Left lung (tissue), 10 donors: ENCODE measurements around the gene GLTPD2. TPM values are rescaled to one million over a fixed set of nuclear protein-coding genes. Genes with fewer than 3 reads are reported as not detected.

Source experiments
- ATAC-seq: fragments of 200-7000 bp; cut with Tn5 transposase; one replicate; pipeline ENCODE4 v1.9.1; 2020; ENCODE audit warnings: moderate library complexity
- DNase-seq, 4 donors: peaks; one replicate each; pipeline ENCODE4 v3.0.0-alpha.2; 2013 to 2020
- H3K27ac ChIP-seq, 2 donors: fragments of 200-600 bp; sonication (generic) in 1 of 2; one replicate each; pipeline versions ENCODE4 v1.5.0 to v1.8.0; 2020 to 2021
- H3K27me3 ChIP-seq, 2 donors: fragments of 200-600 bp; sonication (generic) in 1 of 2; one replicate each; pipeline versions ENCODE4 v1.5.0 to v1.8.0; 2020 to 2021
- H3K36me3 ChIP-seq, 2 donors: fragments of 200-600 bp; sonication (generic) in 1 of 2; one replicate each; pipeline versions ENCODE4 v1.5.0 to v1.8.0; 2020 to 2021
- H3K4me1 ChIP-seq, 2 donors: fragments of 200-600 bp; one replicate each; pipeline ENCODE4 v1.8.0; 2021
- H3K4me3 ChIP-seq, 2 donors: fragments of 200-600 bp; sonication (generic) in 1 of 2; one replicate each; pipeline versions ENCODE4 v1.5.0 to v1.8.0; 2020 to 2021; ENCODE audit warnings: mild to moderate bottlenecking in 1 of 2
- H3K9me3 ChIP-seq, 2 donors: fragments of 200-600 bp; sonication (generic) in 1 of 2; one replicate each; pipeline versions ENCODE4 v1.5.0 to v1.8.0; 2020 to 2021
- CTCF ChIP-seq, 2 donors: fragments of 200-600 bp; sonication (generic) in 1 of 2; IDR thresholded peaks; one replicate each; pipeline versions ENCODE4 v1.5.0 to v1.8.0; 2021; ENCODE audit warnings: antibody characterized with exemption in 2 of 2
- intact Hi-C, 2 donors: fragments of 100-400 bp; cut with DNase I; formaldehyde crosslinking; loops; one replicate each; pipeline versions ENCODE4 v1.11.2 to v1.14.2; 2022
- polyA plus RNA-seq, 6 donors: library from polyadenylated mRNA; unstranded; fragments of 120-200 nt; gene quantifications; one replicate each; pipeline ENCODE4 v1.2.1, GENCODE V29; 2013; ENCODE audit not compliant: insufficient read length in 6 of 6
- total RNA-seq, 2 donors: library from RNA; stranded (reverse); fragmentation: NEBNext Ultra II Directional; extraction: Animal tissue kit (Norgen Biotek cat#: 25700); gene quantifications; one replicate each; pipeline ENCODE4 v1.2.1, GENCODE V29; 2021
- donor health status: DM: no; HTN: yes; CAD: no.
- donor health status: DM: no; HTN: no; CAD: no.

The GLTPD2 gene
- total and polyA plus RNA-seq, 8 donors = 0.59 to 1.5 (median 0.99) TPM; not detected in 2

GRCh38 chr17:4796552-4796920 is 7.8 kb downstream of the GLTPD2 start:
- intact Hi-C loops = no loop called here
- H3K27ac ChIP-seq = peak overlapping the region; percentile 57 to 66
- peak; percentile 48 for ATAC-seq
- no peaks in the 10 kb centered on the region for H3K9me3 ChIP-seq
- no peak for DNase-seq
- peaks cover 7 to 12% of the 10 kb centered on the region in 2 donors for H3K4me1 ChIP-seq
- H3K4me3 ChIP-seq = peak overlapping the region; percentile 60 to 89
- peaks cover 0 to 27% of the 10 kb centered on the region in 2 donors for H3K36me3 ChIP-seq
- TF ChIP-seq CTCF (IDR thresholded peaks at IDR 0.05) = no peak
- peaks cover 0 to 10% of the 10 kb centered on the region in 2 donors for H3K27me3 ChIP-seq

DNA sequence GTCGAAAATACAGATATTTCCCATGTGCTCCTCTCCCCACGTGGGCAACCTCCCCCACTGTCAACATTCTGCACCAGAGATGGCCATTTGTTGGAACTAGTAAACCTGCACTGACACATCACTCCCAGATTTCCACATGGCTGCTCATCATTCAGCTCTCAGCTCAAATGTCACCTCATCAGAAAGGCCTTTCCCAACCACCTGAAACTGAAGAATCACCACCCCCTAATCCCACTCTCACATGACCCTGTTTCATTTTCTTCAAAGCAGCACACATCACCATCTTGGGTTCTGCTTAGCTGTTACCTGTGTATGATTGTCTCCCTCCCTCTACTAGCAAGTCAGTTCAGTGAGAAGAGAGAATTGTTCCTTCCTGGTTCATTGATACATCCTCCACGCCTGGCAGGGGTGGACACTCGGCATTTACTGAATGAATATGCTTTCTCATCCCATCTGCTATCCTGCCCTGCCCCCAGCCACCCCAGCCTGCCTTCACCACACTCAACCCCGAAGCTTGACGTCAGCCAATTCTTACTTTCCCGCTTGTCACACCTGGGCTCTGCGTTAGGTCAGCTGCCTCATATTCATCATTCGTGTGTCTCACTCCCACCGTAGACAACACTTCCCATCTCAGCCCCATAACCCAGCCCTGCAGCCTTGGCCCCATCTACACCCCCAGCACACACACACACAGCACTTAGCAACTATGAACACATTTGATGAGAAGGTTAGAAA is 11.9 kb downstream of the GLTPD2 start:
- ATAC-seq (no peak), DNase-seq (no peak)
- Histone ChIP-seq H3K27me3 (peaks cover 0 to 8% of the 10 kb centered on the region in 2 donors), H3K36me3 (peaks cover 0 to 27% of the 10 kb centered on the region in 2 donors), H3K9me3 (no peaks in the 10 kb centered on the region), H3K4me1 (peaks cover 7 to 12% of the 10 kb centered on the region in 2 donors), H3K27ac (no peak overlapping the region), H3K4me3 (no peak overlapping the region)
- intact Hi-C loops = no loop called here
- no peak for TF ChIP-seq CTCF (IDR thresholded peaks at IDR 0.05)

- ATAC-seq (no peak), DNase-seq (no peak)
- intact Hi-C loops = no loop called here
- no peak for TF ChIP-seq CTCF (IDR thresholded peaks at IDR 0.05)
- Histone ChIP-seq H3K4me1 (peaks cover 0 to 12% of the 10 kb centered on the region in 2 donors), H3K36me3 (peaks cover 0 to 27% of the 10 kb centered on the region in 2 donors), H3K9me3 (no peaks in the 10 kb centered on the region), H3K27ac (no peak within 1 kb of the TSS), H3K4me3 (no peak within 1 kb of the TSS), H3K27me3 (peaks cover 0 to 18% of the 10 kb centered on the region in 2 donors)
Observed at GRCh38 chr17:4802228-4802627, 13.5 kb downstream of the GLTPD2 start, which contains the start of gene C17orf114. Gene C17orf114, minus strand, starts transcription at chr17:4802328.

DNA sequence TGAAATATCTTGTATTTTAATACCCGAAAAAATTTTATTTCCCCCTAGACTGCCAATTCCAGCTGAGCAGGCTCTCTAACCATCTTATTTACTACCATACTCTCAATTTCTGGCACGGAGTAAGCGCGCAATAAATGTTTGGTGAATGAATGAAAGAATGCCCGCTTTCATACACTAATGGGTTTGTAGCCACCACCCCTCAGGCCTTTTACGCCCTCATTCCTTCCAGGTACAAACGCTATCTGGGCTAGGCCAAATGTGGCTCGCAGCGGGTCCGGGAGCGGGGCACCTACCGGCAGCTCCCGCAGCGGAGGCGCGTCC is 17.7 kb downstream of the GLTPD2 start:
- intact Hi-C loops = no loop called here
- H3K27me3 ChIP-seq = peaks cover 0 to 31% of the 10 kb centered on the region in 2 donors
- TF ChIP-seq CTCF (IDR thresholded peaks at IDR 0.05) = no peak
- peaks cover 0 to 6% of the 10 kb centered on the region in 2 donors for H3K36me3 ChIP-seq
- H3K4me3 ChIP-seq = peak overlapping the region; percentile 63 to 79
- DNase-seq (no peak), ATAC-seq (no peak)
- H3K27ac ChIP-seq = no peak overlapping the region
- no peaks in the 10 kb centered on the region for H3K9me3 ChIP-seq
- peaks cover 10 to 24% of the 10 kb centered on the region in 2 donors for H3K4me1 ChIP-seq

DNA sequence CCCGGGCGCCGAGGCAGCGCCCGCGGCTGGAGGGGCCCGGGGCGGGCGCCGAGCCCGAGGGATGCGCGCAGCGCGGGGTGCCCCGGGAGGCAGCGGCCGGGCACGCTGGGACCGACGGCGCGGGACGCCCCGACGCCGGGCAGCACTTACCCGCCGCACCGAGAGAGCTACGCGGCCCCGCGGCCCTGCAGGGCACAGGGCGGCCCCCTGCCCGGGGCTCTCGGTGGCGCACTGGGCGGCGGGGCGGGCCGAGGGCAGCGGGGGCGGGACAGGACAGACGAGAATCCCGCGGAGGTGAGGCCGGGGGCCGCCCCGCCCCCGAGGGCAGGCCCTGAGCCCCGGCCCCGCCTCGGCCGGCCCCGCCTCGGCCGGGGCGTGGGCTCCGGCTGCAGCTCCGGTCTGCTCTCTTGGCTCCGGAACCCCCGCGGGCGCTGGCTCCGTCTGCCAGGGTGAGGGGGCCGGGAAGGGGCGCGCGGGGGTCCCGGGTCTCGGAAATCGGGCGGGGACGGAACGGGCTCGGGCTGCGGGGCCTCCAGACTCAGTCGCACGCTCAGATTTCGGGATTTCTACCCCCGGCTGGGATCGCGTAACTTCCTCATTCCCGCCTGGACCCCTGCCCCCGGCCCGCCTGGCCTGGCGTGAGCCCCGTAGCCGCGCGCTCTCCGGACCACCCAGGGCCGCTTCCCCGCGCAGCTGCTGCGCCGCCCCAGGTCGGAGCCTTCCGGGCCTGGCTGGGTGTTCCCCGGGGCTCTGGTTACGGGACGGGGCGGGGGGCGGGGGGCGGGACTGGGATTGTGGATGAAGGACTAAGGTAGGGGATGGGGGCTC is 18.2 kb downstream of the GLTPD2 start, which contains the start of gene PLD2:
TSS of gene PLD2 (plus strand) at position 376 of the 828 bp plus-strand sequence. CDS start 621 bp downstream, outside the sequence.
- peaks cover 10 to 24% of the 10 kb centered on the region in 2 donors for H3K4me1 ChIP-seq
- peak; percentile 100 for ATAC-seq
- peaks cover 0 to 6% of the 10 kb centered on the region in 2 donors for H3K36me3 ChIP-seq
- H3K27me3 ChIP-seq = peaks cover 0 to 31% of the 10 kb centered on the region in 2 donors
- intact Hi-C loops = no loop called here
- H3K4me3 ChIP-seq = peak within 1 kb of the TSS; percentile 63 to 79
- H3K9me3 ChIP-seq = no peaks in the 10 kb centered on the region
- DNase-seq = peak; percentile 78 to 99 (median 90)
- no peak for TF ChIP-seq CTCF (IDR thresholded peaks at IDR 0.05)
- peak within 1 kb of the TSS; percentile 56 to 78 for H3K27ac ChIP-seq
